ENCODE data around the gene USP21. TPM values are rescaled to one million over a fixed set of nuclear protein-coding genes. Genes with fewer than 3 reads are reported as not detected.

USP21 gene
- polyA plus RNA-seq, 2 of the 4 experiments (the other 2 are of a cell fraction): 22.6 to 23.6 TPM

DNA sequence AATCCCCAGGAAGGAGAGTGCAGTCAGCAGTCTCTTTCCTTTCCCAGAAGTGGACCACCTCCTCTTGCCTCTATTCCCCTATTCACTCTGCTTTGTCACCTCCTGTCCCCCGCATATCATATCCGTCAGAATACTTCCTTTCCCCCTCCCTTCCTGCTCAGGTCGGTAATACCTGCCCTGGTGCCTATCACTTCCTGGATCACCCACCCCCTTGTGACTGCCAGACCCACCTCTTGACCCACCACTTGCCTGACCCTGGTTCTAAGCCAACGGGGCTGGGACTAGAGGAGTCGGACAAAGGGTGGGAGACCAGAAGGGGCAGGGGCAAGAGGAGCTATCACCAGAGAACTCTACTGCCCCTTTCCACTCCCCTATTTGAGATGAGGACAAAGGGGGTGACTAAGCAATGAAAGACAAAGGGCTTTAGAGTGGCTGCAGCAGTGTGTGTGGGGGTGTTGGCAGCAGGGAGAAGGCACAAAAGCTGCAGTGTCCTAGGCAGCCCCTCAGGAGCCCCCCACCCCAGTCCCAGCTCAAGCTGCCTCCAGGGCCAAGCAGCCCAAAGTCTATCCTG lies 41.2 kb downstream of the USP21 start:
- ChIA-PET POLR2A (no interaction called here), CTCF (interaction anchor here (1.1 to 18.8 kb wide), 5 partner anchors 9 to 183 kb away, joined by 3 to 319 read pairs (median 93); partner anchors contain the start of genes APOA2, FCER1G, PPOX and TOMM40L)
- WGBS (ENCODE audit: missing lambda C conversion rate): 88% methylated on average over 5 of the region's 5 CpGs
- ATAC-seq (no peak), FAIRE-seq (no peak), DNase-seq (ENCODE audit: low read depth in 1 of 2, low spot score in 1 of 2) (no peak)
- Histone ChIP-seq H3K4me3 (no peak overlapping the region), H3K4me2 (no peak overlapping the region), H3K9me3 (no peaks in the 10 kb centered on the region), H3K4me1 (peaks cover 29% of the 10 kb centered on the region), H3K27ac (peak overlapping the region in 1 of 2 experiments; percentile 93; a peak in 3 of 6 replicates)
- TF ChIP-seq TP53 (CRISPR knock-in tag; IDR thresholded peaks at IDR 0.05): no peak
- no peak for TF ChIP-seq RFX5 (IDR thresholded peaks at IDR 0.05)
- TF ChIP-seq EP300 (IDR thresholded peaks at IDR 0.05): no peak
- TF ChIP-seq ZFP36 (IDR thresholded peaks at IDR 0.05; ENCODE audit: borderline replicate concordance, partially characterized antibody): no peak
- TF ChIP-seq NPAS2 (CRISPR knock-in tag; IDR thresholded peaks at IDR 0.05; ENCODE audit: borderline replicate concordance): no peak
- TF ChIP-seq, protein P1, sequence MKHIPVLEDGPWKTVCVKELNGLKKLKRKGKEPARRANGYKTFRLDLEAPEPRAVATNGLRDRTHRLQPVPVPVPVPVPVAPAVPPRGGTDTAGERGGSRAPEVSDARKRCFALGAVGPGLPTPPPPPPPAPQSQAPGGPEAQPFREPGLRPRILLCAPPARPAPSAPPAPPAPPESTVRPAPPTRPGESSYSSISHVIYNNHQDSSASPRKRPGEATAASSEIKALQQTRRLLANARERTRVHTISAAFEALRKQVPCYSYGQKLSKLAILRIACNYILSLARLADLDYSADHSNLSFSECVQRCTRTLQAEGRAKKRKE (CRISPR knock-in tag; IDR thresholded peaks at IDR 0.05; ENCODE audit: low read depth): no peak
- TF ChIP-seq TFCP2L1 (CRISPR knock-in tag; IDR thresholded peaks at IDR 0.05): no peak
- no peak for TF ChIP-seq MYC (IDR thresholded peaks at IDR 0.05; ENCODE audit: borderline replicate concordance, low read length)
- TF ChIP-seq NFE2L2 (conservative IDR thresholded peaks at IDR 0.05; ENCODE audit: low read length): no peak
- TF ChIP-seq SREBF2 (IDR thresholded peaks at IDR 0.05): no peak
- TF ChIP-seq, protein P2, sequence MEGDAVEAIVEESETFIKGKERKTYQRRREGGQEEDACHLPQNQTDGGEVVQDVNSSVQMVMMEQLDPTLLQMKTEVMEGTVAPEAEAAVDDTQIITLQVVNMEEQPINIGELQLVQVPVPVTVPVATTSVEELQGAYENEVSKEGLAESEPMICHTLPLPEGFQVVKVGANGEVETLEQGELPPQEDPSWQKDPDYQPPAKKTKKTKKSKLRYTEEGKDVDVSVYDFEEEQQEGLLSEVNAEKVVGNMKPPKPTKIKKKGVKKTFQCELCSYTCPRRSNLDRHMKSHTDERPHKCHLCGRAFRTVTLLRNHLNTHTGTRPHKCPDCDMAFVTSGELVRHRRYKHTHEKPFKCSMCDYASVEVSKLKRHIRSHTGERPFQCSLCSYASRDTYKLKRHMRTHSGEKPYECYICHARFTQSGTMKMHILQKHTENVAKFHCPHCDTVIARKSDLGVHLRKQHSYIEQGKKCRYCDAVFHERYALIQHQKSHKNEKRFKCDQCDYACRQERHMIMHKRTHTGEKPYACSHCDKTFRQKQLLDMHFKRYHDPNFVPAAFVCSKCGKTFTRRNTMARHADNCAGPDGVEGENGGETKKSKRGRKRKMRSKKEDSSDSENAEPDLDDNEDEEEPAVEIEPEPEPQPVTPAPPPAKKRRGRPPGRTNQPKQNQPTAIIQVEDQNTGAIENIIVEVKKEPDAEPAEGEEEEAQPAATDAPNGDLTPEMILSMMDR (IDR thresholded peaks at IDR 0.05): no peak
- TF ChIP-seq GATA3 (IDR thresholded peaks at IDR 0.05; ENCODE audit: borderline replicate concordance): no peak
- TF ChIP-seq, protein P3, sequence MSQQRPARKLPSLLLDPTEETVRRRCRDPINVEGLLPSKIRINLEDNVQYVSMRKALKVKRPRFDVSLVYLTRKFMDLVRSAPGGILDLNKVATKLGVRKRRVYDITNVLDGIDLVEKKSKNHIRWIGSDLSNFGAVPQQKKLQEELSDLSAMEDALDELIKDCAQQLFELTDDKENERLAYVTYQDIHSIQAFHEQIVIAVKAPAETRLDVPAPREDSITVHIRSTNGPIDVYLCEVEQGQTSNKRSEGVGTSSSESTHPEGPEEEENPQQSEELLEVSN (IDR thresholded peaks at IDR 0.05; ENCODE audit: borderline replicate concordance, low read depth): no peak
- TF ChIP-seq JUNB (IDR thresholded peaks at IDR 0.05): no peak
- no peak for TF ChIP-seq HEYL (CRISPR knock-in tag; IDR thresholded peaks at IDR 0.05)
- no peak for TF ChIP-seq ZC3H11A (IDR thresholded peaks at IDR 0.05)

DNA sequence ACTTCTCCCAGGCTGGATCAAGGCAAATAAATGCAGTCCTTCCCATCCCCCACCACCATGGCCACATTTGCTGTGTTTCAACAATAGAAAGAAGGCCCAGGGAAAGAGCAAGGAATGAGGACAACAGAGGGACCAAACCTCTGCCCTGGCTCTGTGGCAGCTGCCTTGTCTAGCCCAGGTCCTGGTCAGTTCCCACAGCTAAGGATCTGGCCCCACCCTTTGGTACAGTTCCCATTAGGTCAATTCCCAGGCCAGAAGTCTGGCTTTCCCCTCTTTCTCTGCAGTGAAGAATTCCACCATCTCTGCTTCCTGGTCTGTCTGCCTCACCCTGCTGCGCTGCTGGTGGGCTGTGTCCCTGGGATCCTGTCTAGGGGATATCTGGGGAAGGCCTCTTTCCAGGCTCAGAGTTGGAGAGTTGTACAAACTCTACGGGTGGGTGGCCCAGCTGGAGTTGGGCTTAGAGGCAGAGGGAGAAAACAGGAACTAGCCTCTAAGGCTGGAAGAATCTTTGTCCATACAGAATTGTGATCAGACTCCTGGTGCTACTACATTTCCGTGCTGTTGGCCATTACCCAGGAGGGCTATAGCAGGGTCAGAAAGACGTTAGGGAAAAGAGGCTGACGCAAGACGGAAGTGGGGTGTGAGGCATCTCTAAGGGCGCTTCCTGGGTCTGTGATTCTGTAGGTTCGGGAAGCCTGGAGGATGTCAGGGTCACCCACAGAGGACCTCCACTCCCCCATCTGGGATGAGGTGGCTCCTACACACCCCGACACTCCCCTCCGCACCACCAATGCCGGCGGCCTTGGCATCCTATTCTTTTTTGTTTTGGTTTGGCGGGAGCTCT lies 41.9 kb downstream of the USP21 start:
- H3K27ac ChIP-seq: peak overlapping the region; percentile 76 to 93
- no peak for ATAC-seq
- H3K4me3 ChIP-seq: peak overlapping the region; percentile 36
- ChIA-PET POLR2A (interaction anchor here (0.5 to 1.8 kb wide), 15 partner anchors 7 to 188 kb away, joined by 3 to 23 read pairs (median 5); partner anchors contain the start of genes PPOX, SDHC, TOMM40L and UFC1), CTCF (interaction anchor here (1.1 to 18.8 kb wide), 8 partner anchors 9 to 182 kb away, joined by 3 to 319 read pairs (median 6); partner anchors contain the start of genes APOA2, FCER1G, PPOX and TOMM40L)
- no peak for DNase-seq (ENCODE audit: low read depth in 1 of 2, low spot score in 1 of 2)
- no peak for FAIRE-seq
- TF ChIP-seq NR3C1 (IDR thresholded peaks at IDR 0.05) (no peak), EHMT2 (IDR thresholded peaks at IDR 0.05; ENCODE audit: low read depth) (no peak), MYC (IDR thresholded peaks at IDR 0.05; ENCODE audit: borderline replicate concordance, low read length) (no peak), HEYL (CRISPR knock-in tag; IDR thresholded peaks at IDR 0.05) (no peak), KDM5A (IDR thresholded peaks at IDR 0.05) (no peak), POLR2AphosphoS2 (conservative IDR thresholded peaks at IDR 0.05; ENCODE audit: low read length) (no peak), RFX5 (IDR thresholded peaks at IDR 0.05) (no peak), FOSB (CRISPR knock-in tag; IDR thresholded peaks at IDR 0.05) (no peak), KDM1A (IDR thresholded peaks at IDR 0.05; ENCODE audit: low read depth) (no peak), TFCP2L1 (CRISPR knock-in tag; IDR thresholded peaks at IDR 0.05) (no peak), HOXA7 (CRISPR knock-in tag; IDR thresholded peaks at IDR 0.05) (no peak)
- TF ChIP-seq, protein P4, sequence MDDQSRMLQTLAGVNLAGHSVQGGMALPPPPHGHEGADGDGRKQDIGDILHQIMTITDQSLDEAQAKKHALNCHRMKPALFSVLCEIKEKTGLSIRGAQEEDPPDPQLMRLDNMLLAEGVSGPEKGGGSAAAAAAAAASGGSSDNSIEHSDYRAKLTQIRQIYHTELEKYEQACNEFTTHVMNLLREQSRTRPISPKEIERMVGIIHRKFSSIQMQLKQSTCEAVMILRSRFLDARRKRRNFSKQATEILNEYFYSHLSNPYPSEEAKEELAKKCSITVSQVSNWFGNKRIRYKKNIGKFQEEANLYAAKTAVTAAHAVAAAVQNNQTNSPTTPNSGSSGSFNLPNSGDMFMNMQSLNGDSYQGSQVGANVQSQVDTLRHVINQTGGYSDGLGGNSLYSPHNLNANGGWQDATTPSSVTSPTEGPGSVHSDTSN (IDR thresholded peaks at IDR 0.05): no peak
- TF ChIP-seq, protein P5, sequence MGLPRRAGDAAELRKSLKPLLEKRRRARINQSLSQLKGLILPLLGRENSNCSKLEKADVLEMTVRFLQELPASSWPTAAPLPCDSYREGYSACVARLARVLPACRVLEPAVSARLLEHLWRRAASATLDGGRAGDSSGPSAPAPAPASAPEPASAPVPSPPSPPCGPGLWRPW (IDR thresholded peaks at IDR 0.05): no peak
- peaks cover 29% of the 10 kb centered on the region for H3K4me1 ChIP-seq
- H3K4me2 ChIP-seq: peak overlapping the region; percentile 70
- no peaks in the 10 kb centered on the region for H3K9me3 ChIP-seq
- WGBS (ENCODE audit: missing lambda C conversion rate): 95% methylated on average over 13 of the region's 13 CpGs
